PC-9 (cell line): Measurements from ENCODE around the gene C16orf46.

Experiments
- EZH2 ChIP-seq: fragments of 200-600 bp; sonication (generic); IDR thresholded peaks from 2 replicates; pipeline ENCODE4 v1.8.0; 2017; ENCODE audit warnings: antibody characterized with exemption, low read depth
- TF ChIP-seq, protein P1 (sequence below): fragments of 200-600 bp; sonication (generic); conservative IDR thresholded peaks from 2 replicates; pipeline ENCODE4 v1.6.1; 2017; ENCODE audit warnings: mixed run types, antibody characterized with exemption, mild to moderate bottlenecking, moderate library complexity

DNA sequence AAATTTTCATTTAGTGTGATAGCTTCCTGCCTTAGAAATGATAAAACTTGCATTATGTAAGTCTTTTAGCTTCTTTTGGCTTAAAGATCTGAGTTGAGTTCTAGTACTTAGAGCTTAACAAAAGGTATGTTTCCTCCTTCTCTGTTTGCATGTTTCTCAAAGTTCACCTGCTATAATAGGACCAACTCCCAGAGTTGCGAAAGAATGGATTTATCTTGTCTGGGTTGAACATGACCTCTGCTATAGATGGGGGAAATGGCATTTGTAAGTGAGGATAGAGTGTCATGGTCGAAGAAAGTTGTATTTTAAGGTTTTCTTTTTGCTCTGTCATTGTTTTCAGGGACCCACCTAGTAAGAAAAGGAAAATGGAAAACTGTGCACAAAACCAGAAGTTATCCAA, 34.2 kb downstream of the C16orf46 start:
- no peak for TF ChIP-seq EZH2
- TF ChIP-seq, protein P1, sequence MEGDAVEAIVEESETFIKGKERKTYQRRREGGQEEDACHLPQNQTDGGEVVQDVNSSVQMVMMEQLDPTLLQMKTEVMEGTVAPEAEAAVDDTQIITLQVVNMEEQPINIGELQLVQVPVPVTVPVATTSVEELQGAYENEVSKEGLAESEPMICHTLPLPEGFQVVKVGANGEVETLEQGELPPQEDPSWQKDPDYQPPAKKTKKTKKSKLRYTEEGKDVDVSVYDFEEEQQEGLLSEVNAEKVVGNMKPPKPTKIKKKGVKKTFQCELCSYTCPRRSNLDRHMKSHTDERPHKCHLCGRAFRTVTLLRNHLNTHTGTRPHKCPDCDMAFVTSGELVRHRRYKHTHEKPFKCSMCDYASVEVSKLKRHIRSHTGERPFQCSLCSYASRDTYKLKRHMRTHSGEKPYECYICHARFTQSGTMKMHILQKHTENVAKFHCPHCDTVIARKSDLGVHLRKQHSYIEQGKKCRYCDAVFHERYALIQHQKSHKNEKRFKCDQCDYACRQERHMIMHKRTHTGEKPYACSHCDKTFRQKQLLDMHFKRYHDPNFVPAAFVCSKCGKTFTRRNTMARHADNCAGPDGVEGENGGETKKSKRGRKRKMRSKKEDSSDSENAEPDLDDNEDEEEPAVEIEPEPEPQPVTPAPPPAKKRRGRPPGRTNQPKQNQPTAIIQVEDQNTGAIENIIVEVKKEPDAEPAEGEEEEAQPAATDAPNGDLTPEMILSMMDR, result no peak
